Dendritic cell treated with granulocyte-macrophage colony-stimulating factor and Interleukin-4, amounts not matched to agents 40 ng/mL and 50 ng/mL, for 4 days (primary cell): ENCODE data around the gene CD209.
A peak's percentile ranks its signal among the peaks of the same experiment; 100 is the strongest.

Experiments used
- H3K27ac Mint-ChIP-seq: one replicate; pipeline ENCODE4 v1.8.0; 2022; ENCODE audit warnings: mild to moderate bottlenecking, mixed read lengths
- H3K27me3 Mint-ChIP-seq: one replicate; pipeline ENCODE4 v1.8.0; 2022; ENCODE audit warnings: mild to moderate bottlenecking, mixed read lengths
- H3K36me3 Mint-ChIP-seq: one replicate; pipeline ENCODE4 v1.8.0; 2022; ENCODE audit warnings: low read depth, mixed read lengths
- H3K4me1 Mint-ChIP-seq: one replicate; pipeline ENCODE4 v1.8.0; 2022; ENCODE audit warnings: low read depth, mixed read lengths
- H3K4me3 Mint-ChIP-seq: one replicate; pipeline ENCODE4 v1.8.0; 2022; ENCODE audit warnings: mild to moderate bottlenecking, moderate library complexity, mixed read lengths
- H3K9me3 Mint-ChIP-seq: one replicate; pipeline ENCODE4 v1.8.0; 2022; ENCODE audit warnings: mixed read lengths
- intact Hi-C: fragments of 100-400 bp; cut with micrococcal nuclease; formaldehyde crosslinking; loops from one replicate; pipeline ENCODE4 v1.15.0; 2022

CD209 gene

GRCh38 chr19:7703332-7703731 is 44.0 kb downstream of the CD209 start:
- Mint-ChIP-seq H3K27ac (peak overlapping the region; percentile 96), H3K9me3 (no peaks in the 10 kb centered on the region), H3K27me3 (no peaks in the 10 kb centered on the region), H3K4me1 (peaks cover 90% of the 10 kb centered on the region), H3K36me3 (peaks cover 12% of the 10 kb centered on the region), H3K4me3 (peak overlapping the region; percentile 45)
- intact Hi-C loops = no loop called here

- peaks cover 26% of the 10 kb centered on the region for H3K36me3 Mint-ChIP-seq
- H3K27ac Mint-ChIP-seq = peak within 1 kb of the TSS; percentile 96
- intact Hi-C loops = no loop called here
- peak within 1 kb of the TSS; percentile 44 for H3K4me3 Mint-ChIP-seq
- H3K4me1 Mint-ChIP-seq = peaks cover 86% of the 10 kb centered on the region
- H3K27me3 Mint-ChIP-seq = no peaks in the 10 kb centered on the region
- no peaks in the 10 kb centered on the region for H3K9me3 Mint-ChIP-seq
These were observed 45.5 kb downstream of the CD209 start, which contains the start of gene FCER2 for GRCh38 chr19:7701654-7702457. Gene FCER2, minus strand, starts transcription at chr19:7702131. Its CDS starts 2,371 bp downstream, at chr19:7699760.

- Mint-ChIP-seq H3K9me3 (no peaks in the 10 kb centered on the region), H3K36me3 (peaks cover 33% of the 10 kb centered on the region), H3K4me1 (peaks cover 85% of the 10 kb centered on the region), H3K27me3 (no peaks in the 10 kb centered on the region), H3K4me3 (no peak overlapping the region), H3K27ac (peak overlapping the region; percentile 96)
- intact Hi-C loops = no loop called here
These were observed 46.2 kb downstream of the CD209 start for GRCh38 chr19:7701049-7701653.

GRCh38 chr19:7699417-7700401 is 47.6 kb downstream of the CD209 start:
- intact Hi-C loops = loop anchor here (2.0 to 5.0 kb wide), 2 partner anchors 33 to 41 kb away; partner anchors contain the start of gene CLEC4G
- Mint-ChIP-seq H3K4me3 (peak overlapping the region; percentile 85), H3K36me3 (peaks cover 36% of the 10 kb centered on the region), H3K27ac (peak overlapping the region; percentile 96), H3K27me3 (no peaks in the 10 kb centered on the region), H3K9me3 (no peaks in the 10 kb centered on the region), H3K4me1 (peaks cover 77% of the 10 kb centered on the region)

- H3K4me1 Mint-ChIP-seq = peaks cover 77% of the 10 kb centered on the region
- H3K9me3 Mint-ChIP-seq = no peaks in the 10 kb centered on the region
- H3K27me3 Mint-ChIP-seq = no peaks in the 10 kb centered on the region
- peak overlapping the region; percentile 96 for H3K27ac Mint-ChIP-seq
- peak overlapping the region; percentile 85 for H3K4me3 Mint-ChIP-seq
- intact Hi-C loops = loop anchor here (2.0 to 5.0 kb wide), 2 partner anchors 33 to 42 kb away; partner anchors contain the start of gene CLEC4G
- peaks cover 36% of the 10 kb centered on the region for H3K36me3 Mint-ChIP-seq
These were observed 48.3 kb downstream of the CD209 start for GRCh38 chr19:7699003-7699402.

- Mint-ChIP-seq H3K27ac (peak overlapping the region; percentile 96), H3K9me3 (no peaks in the 10 kb centered on the region), H3K36me3 (peaks cover 36% of the 10 kb centered on the region), H3K4me3 (peak overlapping the region; percentile 85), H3K4me1 (peaks cover 75% of the 10 kb centered on the region), H3K27me3 (no peaks in the 10 kb centered on the region)
- intact Hi-C loops = loop anchor here (2.0 to 5.0 kb wide), 2 partner anchors 34 to 42 kb away; partner anchors contain the start of gene CLEC4G
These were observed 48.8 kb downstream of the CD209 start for GRCh38 chr19:7698583-7698982.

- Mint-ChIP-seq H3K9me3 (no peaks in the 10 kb centered on the region), H3K4me3 (peak overlapping the region; percentile 85), H3K4me1 (peaks cover 67% of the 10 kb centered on the region), H3K27ac (peak overlapping the region; percentile 96), H3K36me3 (peaks cover 36% of the 10 kb centered on the region), H3K27me3 (no peaks in the 10 kb centered on the region)
- intact Hi-C loops = loop anchor here (2.0 to 5.0 kb wide), 2 partner anchors 34 to 43 kb away; partner anchors contain the start of gene CLEC4G
These were observed 49.5 kb downstream of the CD209 start for GRCh38 chr19:7697721-7698287.

- Mint-ChIP-seq H3K27ac (no peak overlapping the region), H3K36me3 (peaks cover 36% of the 10 kb centered on the region), H3K9me3 (no peaks in the 10 kb centered on the region), H3K4me1 (peaks cover 37% of the 10 kb centered on the region), H3K27me3 (no peaks in the 10 kb centered on the region), H3K4me3 (no peak overlapping the region)
- intact Hi-C loops = no loop called here
These were observed 52.8 kb downstream of the CD209 start for GRCh38 chr19:7694499-7694898.

- H3K27me3 Mint-ChIP-seq = no peaks in the 10 kb centered on the region
- no peak overlapping the region for H3K27ac Mint-ChIP-seq
- no peak overlapping the region for H3K4me3 Mint-ChIP-seq
These were observed 54.8 kb downstream of the CD209 start for GRCh38 chr19:7692417-7693088.

GRCh38 chr19:7691497-7691896 is 55.8 kb downstream of the CD209 start:
- intact Hi-C loops = no loop called here
- Mint-ChIP-seq H3K9me3 (no peaks in the 10 kb centered on the region), H3K4me3 (no peak overlapping the region), H3K27me3 (no peaks in the 10 kb centered on the region), H3K4me1 (peaks cover 26% of the 10 kb centered on the region), H3K36me3 (peaks cover 6% of the 10 kb centered on the region), H3K27ac (no peak overlapping the region)

More at GRCh38 chr19:7692417-7693088, 54.8 kb downstream of the CD209 start:
- Mint-ChIP-seq H3K4me1 (peaks cover 29% of the 10 kb centered on the region), H3K9me3 (no peaks in the 10 kb centered on the region), H3K36me3 (peaks cover 16% of the 10 kb centered on the region)
- intact Hi-C loops = no loop called here

GRCh38 chr19:7690779-7691258 is 56.5 kb downstream of the CD209 start:
- Mint-ChIP-seq H3K36me3 (peaks cover 5% of the 10 kb centered on the region), H3K27ac (no peak overlapping the region), H3K4me3 (no peak overlapping the region), H3K27me3 (no peaks in the 10 kb centered on the region), H3K9me3 (no peaks in the 10 kb centered on the region), H3K4me1 (peaks cover 30% of the 10 kb centered on the region)
- intact Hi-C loops = no loop called here
